SK-N-SH (cell line): ENCODE data around the gene MYO18A. TPM values are rescaled to one million over a fixed set of nuclear protein-coding genes. Genes with fewer than 3 reads are reported as not detected.

Experiments
- CTCF ChIA-PET: fragments of 300-600, 350-600 bp; formaldehyde crosslinking; extraction: SDS; loops from one replicate; lab custom pipeline; 2021; lab: Yijun Ruan, JAX
- POLR2A ChIA-PET: fragments of 350-600 bp; sonication (Branson Sonifier 250); formaldehyde crosslinking; extraction: SDS; loops from one replicate; lab custom pipeline; 2020; ENCODE audit warnings: antibody characterized with exemption, inconsistent platforms; lab: Yijun Ruan, JAX
- DNase-seq: peaks from one replicate; pipeline ENCODE4 v3.0.0; 2012
- H2AFZ ChIP-seq: fragments of 200-600 bp; sonication (generic); 2 replicates; pipeline ENCODE4 v1.8.1; 2016; ENCODE audit warnings: antibody characterized with exemption, mild to moderate bottlenecking, low read depth
- H3F3A ChIP-seq: fragments of 200-600 bp; sonication (generic); replicated peaks from 2 replicates; pipeline ENCODE3; 2016; ENCODE audit warnings: antibody characterized with exemption, mild to moderate bottlenecking; ENCODE audit not compliant: insufficient read depth
- H3K27ac ChIP-seq, 2 experiments: fragments of 200-500 bp in 1 of 2; fragments of 200-600 bp in 1 of 2; sonication (Bioruptor generic) in 1 of 2; sonication (generic), shearing (Covaris generic) in 1 of 2; 2 replicates each; pipeline versions ENCODE4 v1.5.1 to v1.6.1; 2014 to 2016; ENCODE audit warnings: low read depth in 2 of 2, inconsistent platforms in 1 of 2, low read length in 1 of 2, mild to moderate bottlenecking in 1 of 2, mixed read lengths in 1 of 2
- H3K27me3 ChIP-seq: fragments of 200-600 bp; sonication (generic), shearing (Covaris generic); 2 replicates; pipeline ENCODE4 v1.6.1; 2016; ENCODE audit warnings: mixed run types; ENCODE audit not compliant: insufficient read depth
- H3K36me3 ChIP-seq, 2 experiments: fragments of 200-500 bp in 1 of 2; fragments of 200-600 bp in 1 of 2; sonication (Bioruptor generic) in 1 of 2; sonication (generic) in 1 of 2; replicated peaks in 1 of 2; 2 replicates each; pipeline versions ENCODE3 to v1.5.1; 2014 to 2016; ENCODE audit warnings: low read length in 1 of 2, mild to moderate bottlenecking in 1 of 2; ENCODE audit not compliant: insufficient read depth in 2 of 2, control insufficient read depth in 1 of 2
- H3K4me1 ChIP-seq, 2 experiments: fragments of 200-500 bp in 1 of 2; fragments of 200-600 bp in 1 of 2; sonication (Bioruptor generic) in 1 of 2; sonication (generic), shearing (Covaris generic) in 1 of 2; 2 replicates each; pipeline versions ENCODE4 v1.5.1 to v1.6.1; 2014 to 2016; ENCODE audit warnings: low read depth in 1 of 2, low read length in 1 of 2, mixed run types in 1 of 2; ENCODE audit not compliant: insufficient read depth in 2 of 2, control insufficient read depth in 1 of 2
- H3K4me2 ChIP-seq: fragments of 200-600 bp; sonication (generic), shearing (Covaris generic); 2 replicates; pipeline ENCODE4 v1.6.1; 2017; ENCODE audit warnings: mixed run types
- H3K4me3 ChIP-seq, 2 experiments: fragments of 200-500 bp in 1 of 2; fragments of 200-600 bp in 1 of 2; sonication (Bioruptor generic) in 1 of 2; sonication (generic), shearing (Covaris generic) in 1 of 2; 2 replicates each; pipeline versions ENCODE4 v1.5.1 to v1.8.1; 2014 to 2016; ENCODE audit warnings: low read depth in 2 of 2, inconsistent platforms in 1 of 2, low read length in 1 of 2, mild to moderate bottlenecking in 1 of 2, mixed read lengths in 1 of 2, moderate library complexity in 1 of 2
- H3K79me2 ChIP-seq: fragments of 200-600 bp; sonication (generic); 2 replicates; pipeline ENCODE4 v1.8.1; 2017; ENCODE audit warnings: mild to moderate bottlenecking; ENCODE audit not compliant: insufficient read depth
- H3K9ac ChIP-seq: fragments of 200-600 bp; sonication (generic); 2 replicates; pipeline ENCODE4 v1.6.1; 2017; ENCODE audit warnings: mixed run types
- H3K9me2 ChIP-seq: fragments of 200-600 bp; sonication (generic); 2 replicates; pipeline ENCODE4 v1.6.1; 2017; ENCODE audit warnings: mixed run types
- H3K9me3 ChIP-seq: fragments of 200-600 bp; sonication (generic); 2 replicates; pipeline ENCODE4 v1.6.1; 2017; ENCODE audit warnings: mixed run types, mild to moderate bottlenecking, moderate library complexity
- H4K20me1 ChIP-seq: fragments of 200-600 bp; sonication (generic); 2 replicates; pipeline ENCODE4 v1.6.1; 2017; ENCODE audit warnings: mild to moderate bottlenecking, mixed run types; ENCODE audit not compliant: insufficient read depth
- ELF1 ChIP-seq: IDR thresholded peaks from 2 replicates; pipeline ENCODE4 v1.4.0; 2012
- EP300 ChIP-seq, 2 experiments: IDR thresholded peaks; 2 replicates each; pipeline versions ENCODE4 v1.4.0 to v1.6.1; 2012; ENCODE audit warnings: borderline replicate concordance in 1 of 2, low read depth in 1 of 2, low read length in 1 of 2
- FOXJ3 ChIP-seq: sonication (generic); formaldehyde crosslinking; IDR thresholded peaks from 2 replicates; pipeline ENCODE4 v1.5.1; 2020; ENCODE audit warnings: mild to moderate bottlenecking, missing genetic modification reagents
- GATA2 ChIP-seq: sonication (generic); formaldehyde crosslinking; IDR thresholded peaks from 2 replicates; pipeline ENCODE4 v1.5.0; 2020; ENCODE audit warnings: mild to moderate bottlenecking, missing genetic modification reagents
- NFIC ChIP-seq: IDR thresholded peaks from 2 replicates; pipeline ENCODE4 v1.4.0; 2012; ENCODE audit warnings: borderline replicate concordance
- RCOR1 ChIP-seq: fragments of 150-350 bp; IDR thresholded peaks from 2 replicates; pipeline ENCODE4 v1.6.1; 2017; ENCODE audit warnings: antibody characterized with exemption, low read length
- REST ChIP-seq: IDR thresholded peaks from 2 replicates; pipeline ENCODE4 v1.6.1; 2012; ENCODE audit warnings: mild to moderate bottlenecking, low read depth, low read length, moderate library complexity
- RXRA ChIP-seq: IDR thresholded peaks from 2 replicates; pipeline ENCODE4 v1.4.0; 2012; ENCODE audit warnings: low read depth, mild to moderate bottlenecking, borderline replicate concordance
- SIN3A ChIP-seq: IDR thresholded peaks from 2 replicates; pipeline ENCODE4 v1.6.1; 2012; ENCODE audit warnings: low read depth, mild to moderate bottlenecking, low read length, moderate library complexity, borderline replicate concordance
- USF2 ChIP-seq: fragments of 150-350 bp; IDR thresholded peaks from 2 replicates; pipeline ENCODE4 v1.6.1; 2017; ENCODE audit warnings: antibody characterized with exemption, low read length, low read depth, borderline replicate concordance
- WGBS: methylation state at CpG from one replicate; pipeline ENCODE4 v1.1.6; 2017; ENCODE audit warnings: low lambda C conversion rate; 5-methylcytosine and 5-hydroxymethylcytosine counted together
- polyA plus RNA-seq, 3 experiments: library from polyadenylated mRNA; depleted of rRNA; stranded (reverse); fragments of >200 nt; gene quantifications; 2 replicates each; pipeline ENCODE4 v1.2.3, GENCODE V29; 2012
- TF ChIP-seq, protein P1 (sequence below): fragments of 150-350 bp; IDR thresholded peaks from 2 replicates; pipeline ENCODE4 v1.6.1; 2016; ENCODE audit warnings: mild to moderate bottlenecking, low read depth, low read length
- TF ChIP-seq, protein P2 (sequence below): IDR thresholded peaks from 2 replicates; pipeline ENCODE4; 2012

The MYO18A gene
- polyA plus RNA-seq, 1 of the 3 experiments (the other 2 are of a cell fraction) = 6.6 TPM

DNA sequence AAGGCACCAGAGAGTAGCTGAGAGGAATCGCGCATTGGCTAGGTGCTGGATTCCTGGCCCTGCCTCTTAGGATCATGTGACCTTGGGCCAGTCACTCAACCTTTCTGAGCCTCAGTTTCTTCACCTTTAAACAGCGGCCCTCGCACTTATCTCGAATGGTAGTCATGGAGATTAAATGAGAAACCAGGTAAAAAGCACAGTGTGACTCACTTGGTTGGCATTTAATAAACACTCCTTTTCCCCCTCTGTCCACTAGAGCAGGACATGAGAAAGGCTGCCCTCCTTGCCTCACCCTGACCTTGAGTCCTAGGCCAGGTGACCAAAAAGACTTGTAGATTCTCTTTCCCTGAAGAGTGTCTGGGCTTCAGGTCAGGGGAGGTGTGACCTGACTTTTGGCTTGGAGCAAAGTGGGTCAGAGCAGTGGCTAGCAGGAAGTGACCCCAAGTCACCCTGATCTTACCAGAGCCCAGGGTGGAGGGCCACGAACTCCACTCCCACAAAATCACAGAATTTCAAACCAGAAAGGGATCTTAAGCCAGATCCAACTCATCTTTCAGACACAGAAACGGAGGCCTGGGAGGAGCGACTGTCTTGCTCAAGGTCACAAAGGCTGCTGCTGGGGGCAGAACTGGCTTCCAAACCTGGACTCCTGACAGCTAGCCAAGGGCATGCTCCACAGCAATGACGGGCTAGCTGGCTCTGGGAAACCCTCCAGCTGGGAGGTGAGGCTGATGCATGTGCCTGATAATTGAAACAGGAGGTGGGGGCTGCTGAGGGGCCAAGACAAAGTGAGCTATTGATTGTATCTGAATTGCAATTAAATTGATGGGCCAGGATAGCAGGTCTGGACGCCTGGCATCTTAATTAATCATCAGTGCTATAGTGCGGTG is 72.0 kb downstream of the MYO18A start (continued):
- TF ChIP-seq, protein P1, sequence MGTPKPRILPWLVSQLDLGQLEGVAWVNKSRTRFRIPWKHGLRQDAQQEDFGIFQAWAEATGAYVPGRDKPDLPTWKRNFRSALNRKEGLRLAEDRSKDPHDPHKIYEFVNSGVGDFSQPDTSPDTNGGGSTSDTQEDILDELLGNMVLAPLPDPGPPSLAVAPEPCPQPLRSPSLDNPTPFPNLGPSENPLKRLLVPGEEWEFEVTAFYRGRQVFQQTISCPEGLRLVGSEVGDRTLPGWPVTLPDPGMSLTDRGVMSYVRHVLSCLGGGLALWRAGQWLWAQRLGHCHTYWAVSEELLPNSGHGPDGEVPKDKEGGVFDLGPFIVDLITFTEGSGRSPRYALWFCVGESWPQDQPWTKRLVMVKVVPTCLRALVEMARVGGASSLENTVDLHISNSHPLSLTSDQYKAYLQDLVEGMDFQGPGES = no peak
- TF ChIP-seq EP300 (IDR thresholded peaks at IDR 0.05; ENCODE audit: borderline replicate concordance in 1 of 2, low read depth in 1 of 2, low read length in 1 of 2) = peak in 1 of 2 experiments; percentile 94; a peak in 2 of 4 replicates
- no peak for TF ChIP-seq SIN3A
- TF ChIP-seq GATA2 = peak; percentile 97
- TF ChIP-seq RXRA = no peak
- no peak for TF ChIP-seq NFIC
- TF ChIP-seq REST = no peak
- peak; percentile 66; the same call in 1 of the 2 replicates for TF ChIP-seq FOXJ3 (CRISPR knock-in tag)
- peak; percentile 83 for TF ChIP-seq RCOR1

DNA sequence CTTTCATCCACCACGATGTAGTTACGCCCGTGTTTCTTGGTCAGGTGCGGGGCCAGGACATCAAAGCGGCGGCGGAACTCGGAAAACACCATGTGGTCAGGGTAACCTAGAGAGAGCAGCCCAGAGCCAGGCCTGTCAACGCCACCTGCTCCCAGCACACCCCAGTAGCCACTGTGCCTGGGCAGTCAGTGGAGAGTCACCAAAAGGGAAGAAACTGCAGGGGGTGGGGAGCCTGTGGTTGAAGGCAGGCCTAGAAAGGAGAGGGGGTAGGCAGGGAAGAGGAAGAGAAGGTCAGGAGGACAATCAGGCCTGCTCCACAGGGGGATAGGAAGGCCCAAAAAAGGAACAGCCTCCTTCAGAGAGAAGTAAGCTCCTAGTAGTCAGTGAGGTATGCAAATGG is 73.1 kb downstream of the MYO18A start:
- Histone ChIP-seq H4K20me1 (no peaks in the 10 kb centered on the region), H3K4me3 (no peak overlapping the region), H3K9ac (no peak overlapping the region), H3K79me2 (no peaks in the 10 kb centered on the region), H3K27ac (no peak overlapping the region), H2AFZ (no peak overlapping the region), H3K9me2 (no peaks in the 10 kb centered on the region), H3F3A (no peaks in the 10 kb centered on the region), H3K27me3 (no peaks in the 10 kb centered on the region), H3K36me3 (peaks cover 0 to 8% of the 10 kb centered on the region in 2 experiments), H3K4me2 (no peak overlapping the region), H3K4me1 (peaks cover 5 to 40% of the 10 kb centered on the region in 2 experiments; a peak in 2 of 4 replicates), H3K9me3 (no peaks in the 10 kb centered on the region)
- ChIA-PET POLR2A (no interaction called here), CTCF (interaction anchor here (1.0 to 26.8 kb wide), 4 partner anchors 12 to 148 kb away, joined by 3 to 947 read pairs (median 260); partner anchors contain the start of genes PHF12 and PIPOX)
- TF ChIP-seq USF2 (no peak), ELF1 (no peak)
- TF ChIP-seq, protein P2, sequence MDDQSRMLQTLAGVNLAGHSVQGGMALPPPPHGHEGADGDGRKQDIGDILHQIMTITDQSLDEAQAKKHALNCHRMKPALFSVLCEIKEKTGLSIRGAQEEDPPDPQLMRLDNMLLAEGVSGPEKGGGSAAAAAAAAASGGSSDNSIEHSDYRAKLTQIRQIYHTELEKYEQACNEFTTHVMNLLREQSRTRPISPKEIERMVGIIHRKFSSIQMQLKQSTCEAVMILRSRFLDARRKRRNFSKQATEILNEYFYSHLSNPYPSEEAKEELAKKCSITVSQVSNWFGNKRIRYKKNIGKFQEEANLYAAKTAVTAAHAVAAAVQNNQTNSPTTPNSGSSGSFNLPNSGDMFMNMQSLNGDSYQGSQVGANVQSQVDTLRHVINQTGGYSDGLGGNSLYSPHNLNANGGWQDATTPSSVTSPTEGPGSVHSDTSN = no peak
- TF ChIP-seq, protein P1 = no peak
- WGBS = 99% methylated on average over 9 of the region's 9 CpGs
- DNase-seq = no peak
